Osteoblast (primary cell): ENCODE measurements around the gene SP2. TPM values are rescaled to one million over a fixed set of nuclear protein-coding genes. Genes with fewer than 3 reads are reported as not detected.

Experiments
- DNase-seq: peaks from one replicate; pipeline ENCODE4 v3.0.0; 2011; ENCODE audit warnings: low spot score, mixed read lengths; ENCODE audit not compliant: insufficient read length; ENCODE audit errors: missing footprints
- H2AFZ ChIP-seq: 2 replicates; pipeline ENCODE4 v1.6.0; 2011; ENCODE audit warnings: mild to moderate bottlenecking, low read length
- H3K27ac ChIP-seq: 2 replicates; pipeline ENCODE4 v1.5.1; 2011; ENCODE audit warnings: mild to moderate bottlenecking, low read depth, low read length, moderate library complexity
- H3K27me3 ChIP-seq: 2 replicates; pipeline ENCODE4 v1.6.0; 2012; ENCODE audit warnings: mild to moderate bottlenecking, control low read depth, inconsistent platforms, low read length, moderate library complexity; ENCODE audit not compliant: insufficient read depth
- H3K36me3 ChIP-seq: 2 replicates; pipeline ENCODE4 v1.5.1; 2011; ENCODE audit warnings: mild to moderate bottlenecking, low read length, control low read depth, moderate library complexity; ENCODE audit not compliant: insufficient read depth
- H3K4me1 ChIP-seq: 2 replicates; pipeline ENCODE4 v1.5.1; 2011; ENCODE audit warnings: mild to moderate bottlenecking, low read length, control low read depth, moderate library complexity; ENCODE audit not compliant: insufficient read depth
- H3K4me2 ChIP-seq: 2 replicates; pipeline ENCODE4 v1.6.0; 2011; ENCODE audit warnings: mild to moderate bottlenecking, low read length; ENCODE audit not compliant: insufficient read depth
- H3K4me3 ChIP-seq: fragments of 200-600 bp; sonication (generic); 3 replicates; pipeline ENCODE4 v1.5.1; 2012; ENCODE audit warnings: mild to moderate bottlenecking, low read length, inconsistent platforms; ENCODE audit not compliant: insufficient read depth
- H3K79me2 ChIP-seq: 2 replicates; pipeline ENCODE4 v1.6.0; 2012; ENCODE audit warnings: mild to moderate bottlenecking, low read length, control low read depth, inconsistent platforms; ENCODE audit not compliant: insufficient read depth
- H3K9me3 ChIP-seq: 2 replicates; pipeline ENCODE4 v1.5.1; 2011; ENCODE audit warnings: low read depth, low read length, control low read depth
- H4K20me1 ChIP-seq: 2 replicates; pipeline ENCODE4 v1.6.0; 2012; ENCODE audit warnings: mild to moderate bottlenecking, low read length, control low read depth; ENCODE audit not compliant: insufficient read depth
- total RNA-seq: library from RNA; depleted of rRNA; stranded (reverse); fragments of >200 nt; gene quantifications from 2 replicates; pipeline ENCODE4 v1.2.3, GENCODE V29; 2012
- TF ChIP-seq, protein P1 (sequence below): IDR thresholded peaks from 2 replicates; pipeline ENCODE4 v1.5.1; 2011; ENCODE audit warnings: mild to moderate bottlenecking, low read depth, low read length, moderate library complexity; ENCODE audit errors: extremely low read depth

Gene SP2
- total RNA-seq, 1 donor: 2.5 TPM

- peaks cover 2% of the 10 kb centered on the region for H3K4me1 ChIP-seq
- no peaks in the 10 kb centered on the region for H3K9me3 ChIP-seq
- peaks cover 16% of the 10 kb centered on the region for H3K79me2 ChIP-seq
- no peak overlapping the region for H3K4me2 ChIP-seq
- no peak overlapping the region for H3K4me3 ChIP-seq
- peaks cover 8% of the 10 kb centered on the region for H3K36me3 ChIP-seq
- no peak for DNase-seq
- peaks cover 2% of the 10 kb centered on the region for H4K20me1 ChIP-seq
- H3K27ac ChIP-seq: no peak overlapping the region
- no peaks in the 10 kb centered on the region for H3K27me3 ChIP-seq
- H2AFZ ChIP-seq: no peak overlapping the region
- TF ChIP-seq, protein P1, sequence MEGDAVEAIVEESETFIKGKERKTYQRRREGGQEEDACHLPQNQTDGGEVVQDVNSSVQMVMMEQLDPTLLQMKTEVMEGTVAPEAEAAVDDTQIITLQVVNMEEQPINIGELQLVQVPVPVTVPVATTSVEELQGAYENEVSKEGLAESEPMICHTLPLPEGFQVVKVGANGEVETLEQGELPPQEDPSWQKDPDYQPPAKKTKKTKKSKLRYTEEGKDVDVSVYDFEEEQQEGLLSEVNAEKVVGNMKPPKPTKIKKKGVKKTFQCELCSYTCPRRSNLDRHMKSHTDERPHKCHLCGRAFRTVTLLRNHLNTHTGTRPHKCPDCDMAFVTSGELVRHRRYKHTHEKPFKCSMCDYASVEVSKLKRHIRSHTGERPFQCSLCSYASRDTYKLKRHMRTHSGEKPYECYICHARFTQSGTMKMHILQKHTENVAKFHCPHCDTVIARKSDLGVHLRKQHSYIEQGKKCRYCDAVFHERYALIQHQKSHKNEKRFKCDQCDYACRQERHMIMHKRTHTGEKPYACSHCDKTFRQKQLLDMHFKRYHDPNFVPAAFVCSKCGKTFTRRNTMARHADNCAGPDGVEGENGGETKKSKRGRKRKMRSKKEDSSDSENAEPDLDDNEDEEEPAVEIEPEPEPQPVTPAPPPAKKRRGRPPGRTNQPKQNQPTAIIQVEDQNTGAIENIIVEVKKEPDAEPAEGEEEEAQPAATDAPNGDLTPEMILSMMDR: no peak
Observed at GRCh38 chr17:47913050-47913449, 17.0 kb downstream of the SP2 start.

DNA sequence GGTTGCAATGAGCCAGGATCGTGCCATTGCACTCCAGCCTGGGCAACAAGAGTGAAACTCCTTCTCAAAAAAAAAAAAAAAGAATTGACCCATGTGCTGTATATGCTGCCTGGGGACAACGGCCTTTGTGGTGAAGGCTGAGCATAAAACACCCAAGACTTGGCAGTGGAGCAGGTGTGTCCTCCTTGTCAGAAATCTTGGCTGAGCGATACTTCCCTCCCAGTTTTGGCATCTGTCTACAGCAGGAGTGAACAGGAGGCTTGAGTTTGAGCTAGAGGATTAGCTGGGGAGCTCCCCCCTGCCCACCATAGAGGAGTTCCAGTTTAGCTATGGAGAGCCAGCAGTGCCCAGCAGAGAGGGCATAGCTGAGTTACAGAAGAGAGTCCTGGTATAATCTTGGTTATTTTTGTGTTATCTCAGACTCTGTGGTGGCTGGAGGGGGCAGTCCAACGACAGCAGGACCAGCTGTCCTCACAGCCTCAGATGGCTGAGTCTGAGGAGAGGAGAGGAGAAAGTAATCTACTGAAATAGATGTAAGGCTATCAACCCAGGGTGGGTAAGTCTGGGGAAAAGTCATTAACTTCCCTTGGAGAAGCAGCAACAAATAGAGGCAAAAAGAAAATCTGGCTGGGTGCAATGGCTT, 18.4 kb downstream of the SP2 start:
- H3K79me2 ChIP-seq: peaks cover 13% of the 10 kb centered on the region
- H3K9me3 ChIP-seq: no peaks in the 10 kb centered on the region
- no peaks in the 10 kb centered on the region for H3K4me1 ChIP-seq
- TF ChIP-seq, protein P1: no peak
- H3K4me3 ChIP-seq: no peak overlapping the region
- DNase-seq: no peak
- H3K27me3 ChIP-seq: no peaks in the 10 kb centered on the region
- peaks cover 8% of the 10 kb centered on the region for H3K36me3 ChIP-seq
- H4K20me1 ChIP-seq: peaks cover 4% of the 10 kb centered on the region
- H2AFZ ChIP-seq: no peak overlapping the region
- no peak overlapping the region for H3K4me2 ChIP-seq
- no peak overlapping the region for H3K27ac ChIP-seq

- H3K36me3 ChIP-seq: peaks cover 8% of the 10 kb centered on the region
- H2AFZ ChIP-seq: peak overlapping the region; percentile 35
- peaks cover 2% of the 10 kb centered on the region for H4K20me1 ChIP-seq
- TF ChIP-seq, protein P1: no peak
- no peak overlapping the region for H3K4me2 ChIP-seq
- no peak overlapping the region for H3K4me3 ChIP-seq
- H3K79me2 ChIP-seq: peaks cover 5% of the 10 kb centered on the region
- no peaks in the 10 kb centered on the region for H3K27me3 ChIP-seq
- DNase-seq: no peak
- H3K9me3 ChIP-seq: no peaks in the 10 kb centered on the region
- H3K4me1 ChIP-seq: no peaks in the 10 kb centered on the region
- no peak overlapping the region for H3K27ac ChIP-seq
Observed at GRCh38 chr17:47915776-47916398, 19.9 kb downstream of the SP2 start.

DNA sequence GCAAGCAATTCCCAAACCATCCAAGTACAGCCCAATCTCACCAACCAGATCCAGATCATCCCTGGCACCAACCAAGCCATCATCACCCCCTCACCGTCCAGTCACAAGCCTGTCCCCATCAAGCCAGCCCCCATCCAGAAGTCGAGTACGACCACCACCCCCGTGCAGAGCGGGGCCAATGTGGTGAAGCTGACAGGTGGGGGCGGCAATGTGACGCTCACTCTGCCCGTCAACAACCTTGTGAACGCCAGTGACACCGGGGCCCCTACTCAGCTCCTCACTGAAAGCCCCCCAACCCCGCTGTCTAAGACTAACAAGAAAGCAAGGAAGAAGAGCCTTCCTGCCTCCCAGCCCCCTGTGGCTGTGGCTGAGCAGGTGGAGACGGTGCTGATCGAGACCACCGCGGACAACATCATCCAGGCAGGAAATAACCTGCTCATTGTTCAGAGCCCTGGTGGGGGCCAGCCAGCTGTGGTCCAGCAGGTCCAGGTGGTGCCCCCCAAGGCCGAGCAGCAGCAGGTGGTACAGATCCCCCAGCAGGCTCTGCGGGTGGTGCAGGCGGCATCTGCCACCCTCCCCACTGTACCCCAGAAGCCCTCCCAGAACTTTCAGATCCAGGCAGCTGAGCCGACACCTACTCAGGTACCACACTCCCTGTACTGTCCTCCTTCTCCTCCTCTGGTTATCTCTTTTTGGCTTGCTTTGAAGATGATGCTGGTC, 20.6 kb downstream of the SP2 start:
- no peak for DNase-seq
- TF ChIP-seq, protein P1: no peak
- Histone ChIP-seq H3K79me2 (peaks cover 5% of the 10 kb centered on the region), H2AFZ (no peak overlapping the region), H3K4me3 (no peak overlapping the region), H3K9me3 (no peaks in the 10 kb centered on the region), H3K4me1 (no peaks in the 10 kb centered on the region), H3K4me2 (no peak overlapping the region), H3K27me3 (no peaks in the 10 kb centered on the region), H4K20me1 (peaks cover 2% of the 10 kb centered on the region), H3K27ac (no peak overlapping the region), H3K36me3 (peaks cover 9% of the 10 kb centered on the region)
